ENCODE results near the gene NPPC. TPM values are rescaled to one million over a fixed set of nuclear protein-coding genes. Genes with fewer than 3 reads are reported as not detected.

NPPC gene
- total RNA-seq, 1 experiment from 2014 or later = not detected

- Histone ChIP-seq H3K9me3 (ENCODE audit: insufficient read depth, low read depth) (no peaks in the 10 kb centered on the region), H3F3A (ENCODE audit: insufficient read depth, low read depth) (no peaks in the 10 kb centered on the region), H3K9me2 (ENCODE audit: insufficient read depth) (no peaks in the 10 kb centered on the region), H2AFZ (no peak overlapping the region), H3K4me2 (no peak overlapping the region), H3K27me3 (ENCODE audit: insufficient read depth, low read depth) (peaks cover 6% of the 10 kb centered on the region; the same call in 1 of the 2 replicates), H3K4me1 (replicated peaks; ENCODE audit: insufficient read depth) (no peaks in the 10 kb centered on the region), H3K79me2 (ENCODE audit: low read depth) (no peaks in the 10 kb centered on the region), H4K20me1 (ENCODE audit: insufficient read depth) (no peaks in the 10 kb centered on the region), H3K27ac (no peak overlapping the region), H3K36me3 (ENCODE audit: low read depth) (no peaks in the 10 kb centered on the region), H3K4me3 (no peak overlapping the region)
- POLR2A ChIA-PET (ENCODE audit: unreplicated experiment) = no interaction called here
- intact Hi-C loops (cut with micrococcal nuclease; ENCODE audit: unreplicated experiment) = no loop called here
- CTCF ChIA-PET = no interaction called here
- TF ChIP-seq EZH2 (IDR thresholded peaks at IDR 0.05; ENCODE audit: low read depth) (no peak), CTCF (conservative IDR thresholded peaks at IDR 0.05) (no peak)
- no TSS peak for BruUV-seq (replicated peaks)
- DNase-seq = no peak
These were observed 10.3 kb upstream of the NPPC start for GRCh38 chr2:231936491-231936890.

GRCh38 chr2:231935815-231936214 lies 9.6 kb upstream of the NPPC start:
- POLR2A ChIA-PET (ENCODE audit: unreplicated experiment) = no interaction called here
- BruUV-seq (replicated peaks) = no TSS peak
- H3K9me2 ChIP-seq (ENCODE audit: insufficient read depth) = no peaks in the 10 kb centered on the region
- no peaks in the 10 kb centered on the region for H3K4me1 ChIP-seq (replicated peaks; ENCODE audit: insufficient read depth)
- H3K36me3 ChIP-seq (ENCODE audit: low read depth) = no peaks in the 10 kb centered on the region
- no peaks in the 10 kb centered on the region for H3K79me2 ChIP-seq (ENCODE audit: low read depth)
- H3K27ac ChIP-seq = no peak overlapping the region
- no peak overlapping the region for H3K4me2 ChIP-seq
- no peak for TF ChIP-seq CTCF (conservative IDR thresholded peaks at IDR 0.05)
- TF ChIP-seq EZH2 (IDR thresholded peaks at IDR 0.05; ENCODE audit: low read depth) = no peak
- intact Hi-C loops (cut with micrococcal nuclease; ENCODE audit: unreplicated experiment) = no loop called here
- no peak overlapping the region for H2AFZ ChIP-seq
- peaks cover 10% of the 10 kb centered on the region; the same call in 1 of the 2 replicates for H3K27me3 ChIP-seq (ENCODE audit: insufficient read depth, low read depth)
- DNase-seq = no peak
- no peaks in the 10 kb centered on the region for H3F3A ChIP-seq (ENCODE audit: insufficient read depth, low read depth)
- H3K9me3 ChIP-seq (ENCODE audit: insufficient read depth, low read depth) = no peaks in the 10 kb centered on the region
- CTCF ChIA-PET = no interaction called here
- H4K20me1 ChIP-seq (ENCODE audit: insufficient read depth) = no peaks in the 10 kb centered on the region
- H3K4me3 ChIP-seq = no peak overlapping the region

GRCh38 chr2:231935207-231935524 lies 9.0 kb upstream of the NPPC start:
- Histone ChIP-seq H3F3A (ENCODE audit: insufficient read depth, low read depth) (no peaks in the 10 kb centered on the region), H3K9me2 (ENCODE audit: insufficient read depth) (no peaks in the 10 kb centered on the region), H3K79me2 (ENCODE audit: low read depth) (no peaks in the 10 kb centered on the region), H3K4me1 (replicated peaks; ENCODE audit: insufficient read depth) (no peaks in the 10 kb centered on the region), H3K36me3 (ENCODE audit: low read depth) (no peaks in the 10 kb centered on the region), H3K27me3 (ENCODE audit: insufficient read depth, low read depth) (peaks cover 10% of the 10 kb centered on the region; the same call in 1 of the 2 replicates), H4K20me1 (ENCODE audit: insufficient read depth) (no peaks in the 10 kb centered on the region), H3K27ac (no peak overlapping the region), H3K4me2 (no peak overlapping the region), H3K4me3 (no peak overlapping the region), H2AFZ (no peak overlapping the region), H3K9me3 (ENCODE audit: insufficient read depth, low read depth) (no peaks in the 10 kb centered on the region)
- BruUV-seq (replicated peaks) = no TSS peak
- ChIA-PET CTCF (no interaction called here), POLR2A (ENCODE audit: unreplicated experiment) (interaction anchor here (0.6 kb wide), 1 partner anchor 354 kb away, joined by 3 read pairs; no protein-coding TSS in a partner anchor)
- TF ChIP-seq EZH2 (IDR thresholded peaks at IDR 0.05; ENCODE audit: low read depth) = no peak
- no peak for TF ChIP-seq CTCF (conservative IDR thresholded peaks at IDR 0.05)
- intact Hi-C loops (cut with micrococcal nuclease; ENCODE audit: unreplicated experiment) = no loop called here
- DNase-seq = no peak

Data from PC-9 (cell line).